Neural cell (in vitro differentiated cells): ENCODE data around the gene NRP1.

Experiments
- CTCF ChIP-seq: fragments of 450-650 bp; IDR thresholded peaks from 2 replicates; pipeline ENCODE4 v1.5.1; 2014; ENCODE audit warnings: antibody characterized with exemption, mild to moderate bottlenecking, moderate library complexity; ENCODE audit not compliant: poor library complexity, severe bottlenecking
- POLR2AphosphoS5 ChIP-seq: IDR thresholded peaks from 2 replicates; pipeline ENCODE4 v1.6.1; 2012
- RAD21 ChIP-seq: fragments of 450-650 bp; conservative IDR thresholded peaks from 2 replicates; pipeline ENCODE4 v1.6.1; 2014; ENCODE audit warnings: antibody characterized with exemption, mild to moderate bottlenecking, moderate library complexity

DNA sequence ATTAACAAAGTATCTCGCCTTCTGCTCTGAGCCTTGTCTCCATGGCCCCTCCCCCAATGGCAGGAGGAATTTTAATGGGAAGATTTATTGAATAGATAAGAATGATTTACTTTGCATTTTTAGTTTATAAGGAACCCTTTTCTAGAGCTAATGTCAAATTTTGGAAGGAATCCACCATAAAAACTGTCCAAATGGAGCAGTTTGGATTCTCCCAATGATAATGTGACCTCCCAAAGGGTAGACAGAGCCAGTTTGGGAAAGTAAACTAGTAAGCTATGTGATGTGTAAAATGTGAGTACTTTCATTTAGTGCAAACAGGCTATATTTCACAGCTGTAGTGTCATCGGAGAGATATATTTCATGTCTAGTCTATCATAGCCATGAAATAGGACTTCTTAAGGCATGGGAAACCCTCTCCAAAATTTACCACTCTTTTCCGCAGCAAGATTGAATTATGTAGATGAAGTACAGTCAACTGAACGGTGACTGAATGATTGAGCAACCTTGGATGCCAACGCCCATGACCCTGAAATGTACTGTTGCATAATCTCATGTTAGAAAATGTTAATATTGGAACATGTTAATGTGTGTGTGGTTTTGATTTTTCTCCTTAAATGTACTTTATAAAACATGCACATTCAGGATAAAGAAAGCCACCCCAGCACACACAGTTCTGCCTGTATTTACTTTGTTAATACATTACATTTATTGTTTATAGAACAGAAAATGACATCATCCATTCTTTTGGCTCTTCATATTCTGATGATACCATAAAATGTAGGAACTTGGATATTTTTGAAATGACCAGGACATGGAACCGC lies 140.6 kb downstream of the NRP1 start:
- TF ChIP-seq POLR2AphosphoS5: no peak
- no peak for TF ChIP-seq CTCF
- no peak for TF ChIP-seq RAD21
